Gastroesophageal sphincter (tissue), 4 donors: Measurements from ENCODE around the gene ABTB2. TPM values are rescaled to one million over a fixed set of nuclear protein-coding genes. Genes with fewer than 3 reads are reported as not detected.
"Not testable (repeated sequence)": the region's sequence is repeated elsewhere in the genome, so short reads cannot be mapped to it uniquely, and the experiment has no call there.

Source experiments
- ATAC-seq: fragments of 150-250 bp; one replicate; pipeline ENCODE4 v1.9.1; 2016; ENCODE audit warnings: mild to moderate bottlenecking, moderate library complexity
- H3K27ac ChIP-seq, 4 donors: fragments of 200-600 bp; sonication (generic) in 3 of 4; 1 replicate in 3 of 4; 2 replicates in 1 of 4; pipeline ENCODE4 v1.5.1; 2016 to 2019
- H3K27me3 ChIP-seq: fragments of 200-600 bp; sonication (generic); one replicate; pipeline ENCODE4 v1.5.1; 2019
- H3K36me3 ChIP-seq, 2 donors: fragments of 200-600 bp; sonication (generic); one replicate each; pipeline ENCODE4 v1.5.1; 2019; ENCODE audit warnings: control low read depth in 1 of 2
- H3K4me1 ChIP-seq, 3 donors: fragments of 200-600 bp; sonication (generic); 1 replicate in 2 of 3; 2 replicates in 1 of 3; pipeline ENCODE4 v1.5.1; 2016 to 2019; ENCODE audit warnings: control low read depth in 2 of 3
- H3K4me3 ChIP-seq, 2 donors: fragments of 200-600 bp; sonication (generic); one replicate each; pipeline ENCODE4 v1.5.1; 2019; ENCODE audit warnings: mild to moderate bottlenecking in 1 of 2, moderate library complexity in 1 of 2
- H3K9me3 ChIP-seq, 3 donors: fragments of 200-600 bp; sonication (generic); one replicate each; pipeline ENCODE4 v1.5.1; 2017 to 2019; ENCODE audit warnings: control low read depth in 2 of 3
- EP300 ChIP-seq: sonication (generic); formaldehyde crosslinking; IDR thresholded peaks from one replicate; pipeline ENCODE4 v1.6.1; 2017; ENCODE audit warnings: antibody characterized with exemption, mild to moderate bottlenecking
- POLR2A ChIP-seq, 2 donors: fragments of 450-650 bp; IDR thresholded peaks; one replicate each; pipeline ENCODE4 v1.6.1; 2017; ENCODE audit warnings: antibody characterized with exemption in 2 of 2, mild to moderate bottlenecking in 2 of 2, moderate library complexity in 1 of 2
- POLR2AphosphoS5 ChIP-seq: sonication (generic); formaldehyde crosslinking; IDR thresholded peaks from one replicate; pipeline ENCODE4 v1.6.1; 2017; ENCODE audit warnings: antibody characterized with exemption
- WGBS, 2 donors: methylation state at CpG; one replicate each; pipeline ENCODE4 v1.1.5; 2018; ENCODE audit warnings: low coverage in 1 of 2; 5-methylcytosine and 5-hydroxymethylcytosine counted together
- total RNA-seq, 4 donors: library from RNA; depleted of rRNA; stranded (reverse); fragments of >200 nt; gene quantifications; one replicate each; pipeline ENCODE4 v1.1.0, GENCODE V29; 2016
- TF ChIP-seq, protein P1 (sequence below), 4 experiments: fragments of 200-600 bp in 2 of 4; fragments of 450-650 bp in 2 of 4; sonication (generic) in 1 of 4; IDR thresholded peaks; one replicate each; pipeline ENCODE4 v1.5.1; 2017 to 2019; ENCODE audit warnings: antibody characterized with exemption in 4 of 4, mild to moderate bottlenecking in 2 of 4, moderate library complexity in 2 of 4

Gene ABTB2
- total RNA-seq, 4 donors from 2014 or later, result 4.1 to 11.0 (median 7.5) TPM

DNA sequence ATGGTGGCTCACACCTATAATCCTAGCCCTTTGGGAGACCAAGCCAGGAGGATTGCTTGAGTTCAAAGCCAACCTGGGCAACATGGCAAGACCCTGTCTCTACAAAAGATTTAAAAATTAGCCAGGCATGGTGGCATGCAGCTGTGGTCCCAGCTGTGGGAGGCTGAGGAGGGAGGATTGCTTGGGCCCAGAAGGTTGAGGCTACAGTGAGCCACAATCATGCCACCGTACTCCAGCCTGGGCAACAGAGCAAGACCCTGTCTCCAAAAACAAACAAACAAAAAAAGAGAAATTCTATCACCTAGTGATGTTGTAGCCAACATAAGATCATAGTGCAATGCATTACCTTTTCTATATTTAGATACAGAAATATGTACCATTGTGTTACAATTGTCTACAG lies 138.5 kb downstream of the ABTB2 start:
- Histone ChIP-seq H3K4me1 (peaks cover 0 to 20% (median 10%) of the 10 kb centered on the region in 3 donors), H3K36me3 (no peaks in the 10 kb centered on the region), H3K4me3 (no peak overlapping the region), H3K27ac (no peak overlapping the region), H3K9me3 (no peaks in the 10 kb centered on the region), H3K27me3 (no peaks in the 10 kb centered on the region)
- 60 to 100% methylated on average over 1 of the region's 1 CpG for WGBS, 2 donors
- no peak for ATAC-seq
- TF ChIP-seq EP300 (no peak), POLR2A (IDR thresholded peaks at IDR 0.05) (no peak), POLR2AphosphoS5 (no peak)
- TF ChIP-seq, protein P1, sequence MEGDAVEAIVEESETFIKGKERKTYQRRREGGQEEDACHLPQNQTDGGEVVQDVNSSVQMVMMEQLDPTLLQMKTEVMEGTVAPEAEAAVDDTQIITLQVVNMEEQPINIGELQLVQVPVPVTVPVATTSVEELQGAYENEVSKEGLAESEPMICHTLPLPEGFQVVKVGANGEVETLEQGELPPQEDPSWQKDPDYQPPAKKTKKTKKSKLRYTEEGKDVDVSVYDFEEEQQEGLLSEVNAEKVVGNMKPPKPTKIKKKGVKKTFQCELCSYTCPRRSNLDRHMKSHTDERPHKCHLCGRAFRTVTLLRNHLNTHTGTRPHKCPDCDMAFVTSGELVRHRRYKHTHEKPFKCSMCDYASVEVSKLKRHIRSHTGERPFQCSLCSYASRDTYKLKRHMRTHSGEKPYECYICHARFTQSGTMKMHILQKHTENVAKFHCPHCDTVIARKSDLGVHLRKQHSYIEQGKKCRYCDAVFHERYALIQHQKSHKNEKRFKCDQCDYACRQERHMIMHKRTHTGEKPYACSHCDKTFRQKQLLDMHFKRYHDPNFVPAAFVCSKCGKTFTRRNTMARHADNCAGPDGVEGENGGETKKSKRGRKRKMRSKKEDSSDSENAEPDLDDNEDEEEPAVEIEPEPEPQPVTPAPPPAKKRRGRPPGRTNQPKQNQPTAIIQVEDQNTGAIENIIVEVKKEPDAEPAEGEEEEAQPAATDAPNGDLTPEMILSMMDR (IDR thresholded peaks at IDR 0.05), result no peak

GRCh38 chr11:34218756-34219155 lies 139.1 kb downstream of the ABTB2 start:
- not testable (repeated sequence) for H3K9me3 ChIP-seq, H3K27ac ChIP-seq, ATAC-seq, H3K27me3 ChIP-seq, H3K4me3 ChIP-seq, H3K36me3 ChIP-seq
- WGBS, 2 donors, result 94 to 100% methylated on average over 2 of the region's 2 CpGs
- H3K4me1 ChIP-seq, result peaks cover 0 to 18% (median 9%) of the 10 kb centered on the region in 3 donors

DNA sequence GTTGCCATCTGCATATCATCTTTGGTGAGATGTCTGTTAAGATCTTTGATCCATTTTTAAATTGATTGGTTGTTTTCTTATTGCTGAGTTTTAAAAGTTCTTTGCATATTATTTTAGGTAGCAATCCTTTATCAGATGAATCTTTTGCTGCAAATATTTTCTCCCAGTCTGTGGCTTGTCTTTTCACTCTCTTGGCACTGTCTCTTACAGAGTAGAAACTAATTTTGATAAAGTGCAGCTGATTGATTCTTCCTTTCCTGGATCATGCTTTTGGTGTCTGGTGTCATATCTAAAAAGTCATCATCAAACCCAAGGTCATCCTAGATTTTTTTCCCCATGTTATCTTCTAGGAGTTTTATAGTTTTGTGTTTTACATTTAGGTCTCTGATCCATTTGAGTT lies 139.7 kb downstream of the ABTB2 start:
- Histone ChIP-seq H3K9me3 (no peaks in the 10 kb centered on the region), H3K4me3 (no peak overlapping the region), H3K4me1 (peaks cover 0 to 16% (median 2%) of the 10 kb centered on the region in 3 donors), H3K36me3 (no peaks in the 10 kb centered on the region), H3K27me3 (no peaks in the 10 kb centered on the region), H3K27ac (no peak overlapping the region)
- TF ChIP-seq, protein P1 (IDR thresholded peaks at IDR 0.05), result no peak
- TF ChIP-seq EP300 (no peak), POLR2A (IDR thresholded peaks at IDR 0.05) (no peak), POLR2AphosphoS5 (no peak)
- no peak for ATAC-seq

- H3K9me3 ChIP-seq, result no peaks in the 10 kb centered on the region
- 74 to 94% methylated on average over 4 to 6 of the region's 6 CpGs for WGBS, 2 donors
- no peaks in the 10 kb centered on the region for H3K36me3 ChIP-seq
- no peak overlapping the region for H3K27ac ChIP-seq
- ATAC-seq, result no peak
- H3K27me3 ChIP-seq, result no peaks in the 10 kb centered on the region
- H3K4me3 ChIP-seq, result no peak overlapping the region
- H3K4me1 ChIP-seq, result peaks cover 0 to 5% (median 0%) of the 10 kb centered on the region in 3 donors
- TF ChIP-seq POLR2AphosphoS5, result no peak
- TF ChIP-seq, protein P1 (IDR thresholded peaks at IDR 0.05), result no peak
- no peak for TF ChIP-seq EP300
- no peak for TF ChIP-seq POLR2A (IDR thresholded peaks at IDR 0.05)
Measured at GRCh38 chr11:34216706-34217105, 141.1 kb downstream of the ABTB2 start.

- WGBS, 2 donors, result 52 to 80% methylated on average over 1 of the region's 1 CpG
- Histone ChIP-seq H3K9me3 (no peaks in the 10 kb centered on the region), H3K27ac (no peak overlapping the region), H3K36me3 (no peaks in the 10 kb centered on the region), H3K4me3 (no peak overlapping the region), H3K4me1 (peaks cover 0 to 5% (median 0%) of the 10 kb centered on the region in 3 donors), H3K27me3 (no peaks in the 10 kb centered on the region)
- no peak for ATAC-seq
- no peak for TF ChIP-seq EP300
- no peak for TF ChIP-seq POLR2AphosphoS5
- no peak for TF ChIP-seq POLR2A (IDR thresholded peaks at IDR 0.05)
- TF ChIP-seq, protein P1 (IDR thresholded peaks at IDR 0.05), result no peak
Measured at GRCh38 chr11:34215806-34216453, 141.9 kb downstream of the ABTB2 start.
